ENCODE measurements around the gene SORCS2.

DNA sequence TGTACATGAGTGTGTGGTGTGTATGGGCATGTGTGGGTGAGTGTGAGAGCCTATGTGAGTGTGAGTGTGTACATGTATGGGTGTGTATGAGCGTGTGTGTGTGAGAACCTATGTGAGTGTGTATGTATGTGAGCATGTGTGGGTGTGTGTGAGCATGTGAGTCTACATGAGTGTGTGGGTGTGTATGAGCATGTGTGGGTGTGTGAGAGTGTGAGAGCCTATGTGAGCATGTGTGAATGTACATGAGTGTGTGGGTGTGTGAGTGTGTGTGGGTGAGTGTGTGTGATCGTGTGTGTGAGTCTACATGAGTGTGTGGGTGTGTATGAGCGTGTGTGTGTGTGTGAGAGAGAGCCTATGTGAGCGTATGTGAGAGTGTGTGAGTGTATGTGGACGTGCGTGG, 447.8 kb downstream of the SORCS2 start:
- TF ChIP-seq, protein P1, sequence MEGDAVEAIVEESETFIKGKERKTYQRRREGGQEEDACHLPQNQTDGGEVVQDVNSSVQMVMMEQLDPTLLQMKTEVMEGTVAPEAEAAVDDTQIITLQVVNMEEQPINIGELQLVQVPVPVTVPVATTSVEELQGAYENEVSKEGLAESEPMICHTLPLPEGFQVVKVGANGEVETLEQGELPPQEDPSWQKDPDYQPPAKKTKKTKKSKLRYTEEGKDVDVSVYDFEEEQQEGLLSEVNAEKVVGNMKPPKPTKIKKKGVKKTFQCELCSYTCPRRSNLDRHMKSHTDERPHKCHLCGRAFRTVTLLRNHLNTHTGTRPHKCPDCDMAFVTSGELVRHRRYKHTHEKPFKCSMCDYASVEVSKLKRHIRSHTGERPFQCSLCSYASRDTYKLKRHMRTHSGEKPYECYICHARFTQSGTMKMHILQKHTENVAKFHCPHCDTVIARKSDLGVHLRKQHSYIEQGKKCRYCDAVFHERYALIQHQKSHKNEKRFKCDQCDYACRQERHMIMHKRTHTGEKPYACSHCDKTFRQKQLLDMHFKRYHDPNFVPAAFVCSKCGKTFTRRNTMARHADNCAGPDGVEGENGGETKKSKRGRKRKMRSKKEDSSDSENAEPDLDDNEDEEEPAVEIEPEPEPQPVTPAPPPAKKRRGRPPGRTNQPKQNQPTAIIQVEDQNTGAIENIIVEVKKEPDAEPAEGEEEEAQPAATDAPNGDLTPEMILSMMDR (IDR thresholded peaks at IDR 0.05) = no peak
- no peak for TF ChIP-seq TEAD4 (IDR thresholded peaks at IDR 0.05; ENCODE audit: borderline replicate concordance, insufficient read depth)
- no peak for TF ChIP-seq TAF1 (IDR thresholded peaks at IDR 0.05; ENCODE audit: borderline replicate concordance, low read depth, low read length)
- TF ChIP-seq, protein P2, sequence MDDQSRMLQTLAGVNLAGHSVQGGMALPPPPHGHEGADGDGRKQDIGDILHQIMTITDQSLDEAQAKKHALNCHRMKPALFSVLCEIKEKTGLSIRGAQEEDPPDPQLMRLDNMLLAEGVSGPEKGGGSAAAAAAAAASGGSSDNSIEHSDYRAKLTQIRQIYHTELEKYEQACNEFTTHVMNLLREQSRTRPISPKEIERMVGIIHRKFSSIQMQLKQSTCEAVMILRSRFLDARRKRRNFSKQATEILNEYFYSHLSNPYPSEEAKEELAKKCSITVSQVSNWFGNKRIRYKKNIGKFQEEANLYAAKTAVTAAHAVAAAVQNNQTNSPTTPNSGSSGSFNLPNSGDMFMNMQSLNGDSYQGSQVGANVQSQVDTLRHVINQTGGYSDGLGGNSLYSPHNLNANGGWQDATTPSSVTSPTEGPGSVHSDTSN (IDR thresholded peaks at IDR 0.05) = no peak
- TF ChIP-seq, protein P3, sequence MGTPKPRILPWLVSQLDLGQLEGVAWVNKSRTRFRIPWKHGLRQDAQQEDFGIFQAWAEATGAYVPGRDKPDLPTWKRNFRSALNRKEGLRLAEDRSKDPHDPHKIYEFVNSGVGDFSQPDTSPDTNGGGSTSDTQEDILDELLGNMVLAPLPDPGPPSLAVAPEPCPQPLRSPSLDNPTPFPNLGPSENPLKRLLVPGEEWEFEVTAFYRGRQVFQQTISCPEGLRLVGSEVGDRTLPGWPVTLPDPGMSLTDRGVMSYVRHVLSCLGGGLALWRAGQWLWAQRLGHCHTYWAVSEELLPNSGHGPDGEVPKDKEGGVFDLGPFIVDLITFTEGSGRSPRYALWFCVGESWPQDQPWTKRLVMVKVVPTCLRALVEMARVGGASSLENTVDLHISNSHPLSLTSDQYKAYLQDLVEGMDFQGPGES (IDR thresholded peaks at IDR 0.05; ENCODE audit: low read depth, low read length) = no peak
- TF ChIP-seq JUND (IDR thresholded peaks at IDR 0.05) = no peak

All from SK-N-SH (cell line).